GM21360 (cell line): ENCODE measurements around the gene NEK7.

Experiments
- ATAC-seq: cut with Tn5 transposase; IDR thresholded peaks from one replicate; pipeline ENCODE4 v1.9.1; 2021; ENCODE audit warnings: mild to moderate bottlenecking, moderate library complexity; ENCODE audit not compliant: unreplicated experiment

Gene NEK7

GRCh38 chr1:198141668-198142351, 15.0 kb upstream of the NEK7 start:
- no peak for ATAC-seq

- ATAC-seq, result peak; percentile 68
Measured at GRCh38 chr1:198143797-198144196, 13.0 kb upstream of the NEK7 start.

DNA sequence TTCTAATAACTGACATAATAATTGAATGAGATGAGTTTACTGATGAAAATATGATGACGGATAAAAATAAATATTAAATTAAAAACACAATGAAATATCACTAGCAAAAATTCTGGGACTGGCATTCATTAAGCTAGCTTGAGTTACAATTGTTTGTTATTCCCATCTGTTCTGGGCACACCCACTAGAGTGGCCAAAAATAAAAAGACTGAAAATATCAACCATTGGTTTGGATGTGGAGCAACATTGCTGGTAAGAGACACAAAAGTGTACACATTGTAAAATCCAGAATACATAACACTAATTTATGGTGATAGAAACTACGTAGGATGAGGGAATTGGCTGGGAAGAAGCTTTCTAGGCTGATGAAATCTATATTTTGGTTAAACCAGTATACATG, 9.6 kb upstream of the NEK7 start:
- no peak for ATAC-seq

DNA sequence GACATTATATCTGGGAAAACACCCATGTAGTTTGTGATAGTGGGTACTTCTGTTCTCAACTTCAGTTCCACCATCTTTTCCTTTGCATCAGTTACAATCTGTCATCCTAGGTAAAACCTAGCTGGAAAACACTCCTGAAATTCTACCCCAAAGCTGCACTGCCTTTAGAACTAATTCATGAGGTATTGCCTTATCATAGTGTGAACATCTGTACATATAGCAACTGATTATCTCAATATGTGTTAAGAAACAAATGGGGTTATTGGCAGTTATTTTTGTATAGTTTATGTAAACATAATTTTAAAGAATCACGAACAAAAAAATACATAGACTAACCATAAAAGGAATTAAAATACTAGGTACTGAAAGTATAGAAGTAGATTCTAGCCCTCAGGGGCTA, 6.4 kb upstream of the NEK7 start:
- ATAC-seq, result no peak

- no peak for ATAC-seq
Measured at GRCh38 chr1:198151688-198152087, 5.1 kb upstream of the NEK7 start.

- no peak for ATAC-seq
Measured at GRCh38 chr1:198153103-198153502, 3.7 kb upstream of the NEK7 start.

DNA sequence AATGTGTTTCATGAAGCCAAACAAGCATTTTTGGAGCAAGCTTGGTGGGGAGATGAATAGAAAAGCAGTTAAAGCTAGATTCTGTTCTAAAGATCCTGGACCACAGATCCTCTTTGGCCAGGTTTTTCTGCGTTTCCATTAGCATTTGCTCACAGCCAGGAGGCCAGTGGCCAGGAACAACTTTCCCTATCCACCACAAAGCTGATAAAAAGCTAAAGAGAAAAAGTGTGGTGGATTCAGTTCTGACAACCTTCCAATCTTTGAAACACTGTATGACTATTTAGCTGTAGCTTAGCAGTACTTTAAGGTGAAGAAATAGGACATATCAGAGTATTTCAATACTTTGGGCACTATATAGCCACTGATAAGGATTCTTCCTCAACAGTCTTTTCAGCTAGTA, 3.0 kb upstream of the NEK7 start:
- no peak for ATAC-seq

DNA sequence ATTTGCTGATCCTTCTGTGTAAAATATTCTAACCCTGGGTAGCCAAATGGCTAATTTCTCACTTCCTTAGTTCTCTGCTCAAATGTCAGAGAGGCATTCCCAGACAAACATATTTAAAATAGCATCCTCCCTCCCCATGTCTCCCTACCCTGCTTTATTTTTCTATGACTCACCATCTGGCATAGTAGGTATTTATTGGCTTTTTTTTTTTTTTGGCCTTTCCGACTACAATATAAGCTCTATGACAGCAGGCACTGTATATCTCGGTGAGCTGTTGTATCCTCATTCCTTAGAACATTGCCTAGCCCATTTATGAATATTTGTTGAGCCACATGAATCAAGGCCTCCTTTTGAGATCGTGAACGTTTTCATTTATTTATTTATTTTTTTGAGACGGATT, 1.5 kb upstream of the NEK7 start:
- ATAC-seq, result no peak

DNA sequence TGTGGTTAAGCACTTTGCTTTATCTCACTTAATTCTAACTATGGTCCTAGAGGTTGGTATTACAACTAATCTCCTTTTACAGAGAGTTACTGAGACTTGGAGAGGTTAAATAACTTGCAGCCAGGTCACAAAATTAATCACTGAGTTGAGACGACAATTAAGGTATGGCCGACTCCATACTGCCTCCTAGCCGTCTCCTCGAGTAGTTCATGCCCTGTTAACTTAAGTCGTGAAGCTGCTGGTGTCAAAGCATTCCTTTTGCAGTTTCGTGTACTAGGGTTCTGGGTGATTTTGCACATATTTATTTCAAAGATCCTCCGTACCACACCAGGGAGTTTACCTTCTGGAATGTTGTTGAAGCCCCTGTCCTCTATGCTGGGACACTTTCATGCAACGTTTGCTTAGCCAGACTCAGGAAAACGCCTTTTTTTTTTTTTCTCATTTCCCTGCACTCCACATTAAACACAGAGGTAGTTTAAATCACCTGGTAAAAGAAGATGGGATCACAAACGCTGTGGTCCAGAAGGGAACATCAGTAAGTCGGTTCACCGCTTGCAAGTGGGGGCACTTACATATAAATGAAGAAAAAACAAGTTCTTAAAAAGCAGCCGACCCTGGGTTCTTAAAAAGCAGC, 570 bp upstream of the NEK7 start:
- peak; percentile 16 for ATAC-seq

DNA sequence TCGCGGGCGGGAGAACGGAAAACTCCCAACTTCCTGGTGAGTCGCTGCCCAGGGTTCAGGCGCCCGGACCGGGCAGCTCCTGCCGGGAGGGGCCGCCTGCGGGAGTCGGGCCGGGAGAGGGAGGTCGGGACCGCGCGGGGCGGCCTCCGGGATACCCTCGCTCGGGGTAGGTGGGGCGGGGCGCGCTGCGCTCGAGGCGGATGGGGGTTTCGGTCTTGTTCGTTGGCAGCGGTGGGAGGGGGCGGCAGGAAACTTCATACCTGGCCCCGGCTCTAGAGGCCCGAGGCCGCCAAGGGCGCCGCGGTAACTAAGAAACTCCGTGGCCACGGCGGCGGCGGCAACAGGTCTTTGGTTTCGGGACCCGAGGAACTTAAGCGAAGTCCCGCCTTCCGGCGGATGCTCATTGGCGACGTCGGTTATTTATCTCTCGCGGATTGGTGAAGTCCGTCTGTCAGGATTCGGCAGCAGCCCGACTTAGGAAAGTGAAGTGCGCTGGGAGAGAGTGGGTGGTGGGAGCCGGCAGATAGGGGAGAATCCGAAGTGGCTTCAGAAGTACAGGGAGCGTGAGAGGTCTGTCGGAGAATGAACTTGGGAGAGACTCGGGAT, 546 bp downstream of the NEK7 start:
- ATAC-seq, result peak; percentile 39

DNA sequence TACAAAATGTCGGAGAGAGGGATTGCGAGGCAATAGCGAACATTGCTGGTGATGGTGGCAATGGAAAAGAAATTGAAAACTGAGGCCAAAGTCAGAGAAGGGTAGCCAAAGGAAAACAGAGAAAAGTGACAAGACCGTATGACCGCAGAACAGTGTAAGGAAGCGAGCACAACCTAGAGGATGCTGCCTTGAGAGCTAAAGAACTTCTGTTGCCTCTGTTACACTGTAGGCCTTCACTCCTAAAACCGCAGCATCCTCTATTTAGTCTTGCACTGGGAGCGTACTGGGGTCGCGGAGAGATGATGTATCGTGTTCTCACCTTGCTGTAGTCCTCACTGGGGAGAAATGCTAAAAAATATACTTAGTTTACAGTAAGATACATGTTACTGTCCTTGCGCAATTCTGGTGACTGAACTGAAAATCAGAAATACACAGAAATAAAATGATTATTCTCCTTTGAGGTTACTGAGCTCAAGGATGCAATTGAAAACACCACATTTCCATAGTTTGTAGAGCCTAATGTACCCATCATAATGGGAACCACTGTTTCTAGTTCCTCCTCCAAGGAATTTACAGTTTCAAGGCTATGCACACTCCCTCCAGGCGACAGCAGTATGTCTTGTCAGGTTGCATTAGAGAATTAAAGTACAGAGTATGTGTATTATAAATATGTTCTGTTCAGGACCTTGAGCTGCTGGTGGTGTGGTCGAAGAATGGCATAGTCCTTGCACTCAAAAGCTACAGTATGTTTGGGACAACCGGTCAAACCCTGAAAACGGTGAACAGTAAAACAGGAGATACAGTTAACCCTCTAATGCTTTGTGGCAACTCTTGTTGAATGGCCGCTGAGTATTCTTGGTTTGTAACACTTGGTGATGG, 1.3 kb downstream of the NEK7 start:
- no peak for ATAC-seq

DNA sequence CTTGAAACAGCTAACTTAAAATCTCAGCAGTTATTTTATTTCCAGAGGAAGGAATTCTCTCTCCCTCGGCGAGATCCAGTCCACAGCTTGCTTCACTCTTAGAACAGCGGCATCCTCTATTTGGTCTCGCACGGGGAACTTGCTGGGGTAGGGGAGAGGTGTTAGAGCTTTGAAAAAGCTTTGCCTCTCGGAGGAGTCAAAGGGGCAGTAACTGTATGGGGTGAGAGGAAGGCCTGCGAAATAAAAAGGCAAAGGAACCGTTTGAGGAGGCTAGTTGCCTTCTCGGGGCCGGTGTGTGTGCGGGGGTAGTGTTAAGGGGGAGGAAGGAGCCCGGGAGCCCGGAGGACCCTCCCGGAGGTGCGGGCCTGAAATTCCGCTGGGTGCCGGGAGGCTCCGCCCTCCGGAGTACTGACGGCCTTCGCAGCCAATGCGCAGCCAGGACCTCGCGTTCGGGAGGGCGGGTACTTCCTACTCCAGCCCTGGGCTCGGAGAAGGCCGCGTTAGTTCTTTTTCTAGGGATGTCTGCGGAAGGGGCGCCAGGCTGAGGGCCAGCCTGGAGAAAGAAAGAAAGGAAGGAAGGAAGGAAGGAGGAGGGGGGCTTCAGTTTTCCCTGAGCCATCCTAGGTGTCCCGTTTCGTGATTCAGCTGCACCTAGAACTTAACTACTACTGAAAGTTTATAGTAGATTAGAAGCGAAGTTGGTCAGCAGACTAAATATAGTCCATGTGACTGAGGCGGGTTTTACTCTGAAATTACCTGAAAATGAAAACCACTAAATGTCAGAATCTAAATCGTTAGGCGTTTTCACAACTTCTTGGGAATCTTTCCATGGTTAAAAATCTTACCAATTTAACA, 2.2 kb downstream of the NEK7 start:
- peak; percentile 55 for ATAC-seq

DNA sequence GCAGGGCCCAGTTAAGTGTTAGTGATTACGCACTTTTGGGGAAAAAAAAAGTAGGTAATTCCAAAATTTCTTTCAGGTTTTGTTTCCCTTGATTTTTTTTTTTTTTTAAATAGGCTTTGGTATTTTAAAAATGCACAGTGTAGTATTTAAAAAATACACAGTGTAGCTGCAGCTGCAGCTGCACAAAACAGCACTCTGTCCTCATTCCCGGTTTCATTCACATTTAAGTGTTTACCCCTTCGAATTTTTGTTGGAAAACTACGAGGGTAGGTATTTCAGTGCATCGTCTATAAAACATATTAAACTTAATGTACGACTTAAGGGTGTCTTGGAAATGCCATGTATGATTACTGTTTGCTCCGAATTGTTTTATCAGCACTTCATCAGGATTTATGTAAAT, 3.4 kb downstream of the NEK7 start:
- no peak for ATAC-seq

DNA sequence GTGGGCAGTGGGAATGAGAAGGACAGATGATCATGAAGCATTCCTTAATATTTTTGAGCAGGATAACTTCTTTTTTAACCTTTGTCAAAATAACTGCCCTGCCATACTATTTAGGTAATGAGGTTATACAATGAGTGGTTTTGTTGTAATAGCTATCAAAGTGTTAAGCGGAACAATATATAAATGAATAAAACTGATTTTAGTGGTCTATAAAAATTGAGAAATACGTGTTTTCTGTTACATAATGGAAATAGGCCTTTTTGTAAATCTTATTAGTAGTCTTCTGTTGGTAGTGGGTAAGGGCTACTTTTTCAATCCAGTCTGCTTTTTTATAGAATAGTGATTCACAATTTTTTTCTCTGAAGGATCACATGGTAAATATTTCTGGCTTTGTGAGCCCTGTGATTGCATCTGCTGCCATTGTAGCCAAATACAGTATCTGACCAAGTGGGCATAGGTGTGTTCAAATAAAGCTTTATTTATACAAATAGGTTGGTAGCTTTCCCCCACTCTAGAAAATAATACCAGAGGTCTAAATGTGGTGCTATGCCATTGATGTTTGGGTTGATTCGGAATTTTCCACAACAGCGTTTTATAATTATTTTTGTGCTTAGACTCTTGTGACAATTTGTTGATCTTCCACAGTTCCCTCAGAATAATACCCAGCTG, 4.3 kb downstream of the NEK7 start:
- ATAC-seq, result no peak

DNA sequence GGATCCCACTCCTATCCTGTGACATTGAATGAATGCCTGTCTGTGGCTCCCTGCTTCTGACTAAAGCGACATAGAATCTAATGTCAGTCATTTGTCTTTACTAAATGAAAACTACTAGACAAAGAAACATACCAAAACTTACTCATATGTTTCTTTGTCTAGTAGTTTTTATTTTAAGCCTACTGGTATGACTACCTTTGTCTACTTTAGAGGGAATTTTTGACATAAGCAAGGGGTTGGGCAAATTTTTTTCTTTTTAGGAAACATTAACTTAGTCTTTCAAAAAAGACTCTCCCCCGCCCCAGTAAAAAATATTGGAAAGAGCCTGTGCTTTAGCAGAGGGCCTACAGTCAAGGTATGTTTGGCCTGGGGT, 4.9 kb downstream of the NEK7 start:
- ATAC-seq, result no peak

- ATAC-seq, result peak; percentile 27
Measured at GRCh38 chr1:198162091-198162767, 5.4 kb downstream of the NEK7 start.

DNA sequence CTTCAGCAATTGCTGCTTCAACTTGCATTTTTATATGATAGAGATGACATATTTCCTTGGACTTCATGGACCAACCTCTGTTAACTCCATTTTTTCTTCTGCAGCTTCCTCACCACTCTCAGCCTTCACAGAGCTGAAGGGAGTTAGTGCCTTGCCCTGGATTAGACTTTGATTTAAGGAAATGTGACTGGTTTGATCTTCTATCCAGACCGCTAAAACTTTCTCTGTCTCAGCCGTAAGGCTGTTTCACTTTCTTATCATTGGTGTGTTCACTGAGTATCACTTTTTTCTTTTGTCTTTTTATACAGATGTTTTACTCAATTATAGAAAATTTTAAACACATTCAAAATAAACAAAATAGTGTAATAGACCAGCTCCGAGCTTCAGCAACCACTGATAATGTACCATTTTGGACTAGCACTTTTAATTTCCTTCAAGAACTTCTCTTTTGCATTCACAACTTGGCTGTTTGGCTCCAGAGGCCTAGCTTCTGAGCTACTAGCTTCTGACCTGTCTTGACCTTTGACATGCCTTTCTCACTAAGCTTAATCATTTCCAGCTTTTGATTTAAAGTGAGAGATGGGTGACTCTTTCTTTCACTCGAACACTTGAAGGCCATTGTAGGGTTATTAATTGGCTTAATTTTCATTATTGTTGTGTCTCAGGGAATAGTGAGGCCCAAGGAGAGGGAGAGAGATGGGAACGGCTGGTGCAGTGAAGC, 9.3 kb downstream of the NEK7 start:
- no peak for ATAC-seq

GRCh38 chr1:198166900-198167299, 10.1 kb downstream of the NEK7 start:
- no peak for ATAC-seq

- peak; percentile 60 for ATAC-seq
Measured at GRCh38 chr1:198167436-198167934, 10.7 kb downstream of the NEK7 start.
